Ascending aorta (tissue), 2 donors: Measurements from ENCODE around the gene METTL22. TPM values are rescaled to one million over a fixed set of nuclear protein-coding genes. Genes with fewer than 3 reads are reported as not detected.

Experiments
- DNase-seq, 2 donors: peaks; one replicate each; pipeline ENCODE4 v3.0.0-alpha.2; 2019; ENCODE audit warnings: low spot score in 2 of 2
- H3K27ac ChIP-seq, 2 donors: fragments of 200-600 bp; sonication (generic); one replicate each; pipeline ENCODE4 v1.5.1; 2016 to 2017; ENCODE audit warnings: mild to moderate bottlenecking in 1 of 2
- H3K27me3 ChIP-seq: fragments of 200-600 bp; sonication (generic); one replicate; pipeline ENCODE4 v1.5.1; 2017
- H3K36me3 ChIP-seq, 2 donors: fragments of 200-600 bp; sonication (generic); one replicate each; pipeline ENCODE4 v1.5.1; 2016
- H3K4me1 ChIP-seq, 2 donors: fragments of 200-600 bp; sonication (generic); one replicate each; pipeline ENCODE4 v1.5.1; 2016 to 2017; ENCODE audit warnings: mild to moderate bottlenecking in 1 of 2
- H3K4me3 ChIP-seq, 2 donors: fragments of 200-600 bp; sonication (generic); one replicate each; pipeline ENCODE4 v1.5.1; 2016 to 2017; ENCODE audit warnings: mild to moderate bottlenecking in 1 of 2
- H3K9me3 ChIP-seq, 2 donors: fragments of 200-600 bp; sonication (generic); one replicate each; pipeline ENCODE4 v1.5.1; 2016
- intact Hi-C: fragments of 100-400 bp; cut with DNase I; formaldehyde crosslinking; loops from one replicate; pipeline ENCODE4 v1.15.1; 2023
- total RNA-seq: library from RNA; depleted of rRNA; stranded (reverse); fragments of >200 nt; gene quantifications from one replicate; pipeline ENCODE4 v1.1.0, GENCODE V29; 2016
- TF ChIP-seq, protein P1 (sequence below), 3 experiments: fragments of 200-600 bp in 2 of 3; fragments of 450-650 bp in 1 of 3; sonication (generic) in 2 of 3; IDR thresholded peaks; one replicate each; pipeline ENCODE4 v1.5.1; 2016 to 2019; ENCODE audit warnings: antibody characterized with exemption in 3 of 3, mild to moderate bottlenecking in 1 of 3, moderate library complexity in 1 of 3

Gene METTL22
- total RNA-seq, 1 donor from 2014 or later = 31.7 TPM

- no peak overlapping the region for H3K27ac ChIP-seq
- TF ChIP-seq, protein P1, sequence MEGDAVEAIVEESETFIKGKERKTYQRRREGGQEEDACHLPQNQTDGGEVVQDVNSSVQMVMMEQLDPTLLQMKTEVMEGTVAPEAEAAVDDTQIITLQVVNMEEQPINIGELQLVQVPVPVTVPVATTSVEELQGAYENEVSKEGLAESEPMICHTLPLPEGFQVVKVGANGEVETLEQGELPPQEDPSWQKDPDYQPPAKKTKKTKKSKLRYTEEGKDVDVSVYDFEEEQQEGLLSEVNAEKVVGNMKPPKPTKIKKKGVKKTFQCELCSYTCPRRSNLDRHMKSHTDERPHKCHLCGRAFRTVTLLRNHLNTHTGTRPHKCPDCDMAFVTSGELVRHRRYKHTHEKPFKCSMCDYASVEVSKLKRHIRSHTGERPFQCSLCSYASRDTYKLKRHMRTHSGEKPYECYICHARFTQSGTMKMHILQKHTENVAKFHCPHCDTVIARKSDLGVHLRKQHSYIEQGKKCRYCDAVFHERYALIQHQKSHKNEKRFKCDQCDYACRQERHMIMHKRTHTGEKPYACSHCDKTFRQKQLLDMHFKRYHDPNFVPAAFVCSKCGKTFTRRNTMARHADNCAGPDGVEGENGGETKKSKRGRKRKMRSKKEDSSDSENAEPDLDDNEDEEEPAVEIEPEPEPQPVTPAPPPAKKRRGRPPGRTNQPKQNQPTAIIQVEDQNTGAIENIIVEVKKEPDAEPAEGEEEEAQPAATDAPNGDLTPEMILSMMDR (IDR thresholded peaks at IDR 0.05) = no peak
- no peaks in the 10 kb centered on the region for H3K4me1 ChIP-seq
- H3K4me3 ChIP-seq = no peak overlapping the region
- intact Hi-C loops = no loop called here
- H3K36me3 ChIP-seq = no peaks in the 10 kb centered on the region
- no peaks in the 10 kb centered on the region for H3K9me3 ChIP-seq
- no peaks in the 10 kb centered on the region for H3K27me3 ChIP-seq
- DNase-seq = no peak
Observed at GRCh38 chr16:8611886-8612600, 9.5 kb upstream of the METTL22 start.

GRCh38 chr16:8614435-8615029 is 7.0 kb upstream of the METTL22 start:
- DNase-seq = no peak
- no peaks in the 10 kb centered on the region for H3K4me1 ChIP-seq
- H3K36me3 ChIP-seq = no peaks in the 10 kb centered on the region
- TF ChIP-seq, protein P1 (IDR thresholded peaks at IDR 0.05) = no peak
- no peaks in the 10 kb centered on the region for H3K9me3 ChIP-seq
- no peak overlapping the region for H3K4me3 ChIP-seq
- no peaks in the 10 kb centered on the region for H3K27me3 ChIP-seq
- H3K27ac ChIP-seq = no peak overlapping the region
- intact Hi-C loops = no loop called here

- peaks cover 10 to 11% of the 10 kb centered on the region in 2 donors for H3K4me1 ChIP-seq
- no peak overlapping the region for H3K4me3 ChIP-seq
- no peaks in the 10 kb centered on the region for H3K36me3 ChIP-seq
- no peaks in the 10 kb centered on the region for H3K9me3 ChIP-seq
- DNase-seq = no peak
- intact Hi-C loops = loop anchor here (1.0 to 5.0 kb wide), 5 partner anchors 49 to 247 kb away; partner anchors contain the start of genes ABAT, CARHSP1, PMM2 and TMEM186
- H3K27me3 ChIP-seq = no peaks in the 10 kb centered on the region
- no peak overlapping the region for H3K27ac ChIP-seq
- TF ChIP-seq, protein P1 (IDR thresholded peaks at IDR 0.05) = no peak
Observed at GRCh38 chr16:8619671-8620370, 1.7 kb upstream of the METTL22 start.

GRCh38 chr16:8620535-8620934 is 963 bp upstream of the METTL22 start:
- H3K36me3 ChIP-seq = peaks cover 2 to 5% of the 10 kb centered on the region in 2 donors
- intact Hi-C loops = loop anchor here (1.0 to 5.0 kb wide), 5 partner anchors 49 to 247 kb away; partner anchors contain the start of genes ABAT, CARHSP1, PMM2 and TMEM186
- H3K4me1 ChIP-seq = peaks cover 10 to 11% of the 10 kb centered on the region in 2 donors
- TF ChIP-seq, protein P1 (IDR thresholded peaks at IDR 0.05) = no peak
- no peaks in the 10 kb centered on the region for H3K9me3 ChIP-seq
- no peaks in the 10 kb centered on the region for H3K27me3 ChIP-seq
- no peak overlapping the region for H3K27ac ChIP-seq
- DNase-seq = no peak
- no peak overlapping the region for H3K4me3 ChIP-seq

- Histone ChIP-seq H3K9me3 (no peaks in the 10 kb centered on the region), H3K27ac (peak overlapping the region; percentile 66 to 80), H3K36me3 (peaks cover 8 to 12% of the 10 kb centered on the region in 2 donors), H3K4me1 (peaks cover 10 to 11% of the 10 kb centered on the region in 2 donors), H3K4me3 (peak overlapping the region; percentile 89 to 98), H3K27me3 (no peaks in the 10 kb centered on the region)
- TF ChIP-seq, protein P1 (IDR thresholded peaks at IDR 0.05) = no peak
- intact Hi-C loops = loop anchor here (2.0 to 5.0 kb wide), 4 partner anchors 54 to 246 kb away; partner anchors contain the start of genes ABAT, CARHSP1, PMM2 and TMEM186
- DNase-seq = no peak
Observed at GRCh38 chr16:8621222-8621571, 301 bp upstream of the METTL22 start.
